H7 (cell line): ENCODE data around the gene GFRAL. TPM values are rescaled to one million over a fixed set of nuclear protein-coding genes. Genes with fewer than 3 reads are reported as not detected.
A peak's percentile ranks its signal among the peaks of the same experiment; 100 is the strongest.

Experiments used
- DNase-seq: peaks from one replicate; pipeline ENCODE4 v3.0.0; 2012
- H3K27me3 ChIP-seq: 2 replicates; pipeline ENCODE4 v1.6.0; 2011; ENCODE audit warnings: mild to moderate bottlenecking, low read length; ENCODE audit not compliant: control insufficient read depth, insufficient read depth
- H3K36me3 ChIP-seq: replicated peaks from 2 replicates; pipeline ENCODE4 v1.5.1; 2011; ENCODE audit warnings: low read length; ENCODE audit not compliant: control insufficient read depth, insufficient read depth
- H3K4me3 ChIP-seq: 2 replicates; pipeline ENCODE4 v1.5.1; 2011; ENCODE audit warnings: low read depth, mild to moderate bottlenecking, control low read depth, low read length, moderate library complexity; ENCODE audit not compliant: insufficient read depth
- total RNA-seq: library from RNA; depleted of rRNA; stranded (reverse); fragments of >200 nt; shearing (Covaris generic); gene quantifications from 2 replicates; pipeline ENCODE4 v1.2.3, GENCODE V29; 2014

GFRAL gene
- total RNA-seq, 1 experiment from 2014 or later = not detected

GRCh38 chr6:55388211-55388610 is 60.9 kb downstream of the GFRAL start:
- Histone ChIP-seq H3K4me3 (no peak overlapping the region), H3K36me3 (no peaks in the 10 kb centered on the region), H3K27me3 (no peaks in the 10 kb centered on the region)
- no peak for DNase-seq

DNA sequence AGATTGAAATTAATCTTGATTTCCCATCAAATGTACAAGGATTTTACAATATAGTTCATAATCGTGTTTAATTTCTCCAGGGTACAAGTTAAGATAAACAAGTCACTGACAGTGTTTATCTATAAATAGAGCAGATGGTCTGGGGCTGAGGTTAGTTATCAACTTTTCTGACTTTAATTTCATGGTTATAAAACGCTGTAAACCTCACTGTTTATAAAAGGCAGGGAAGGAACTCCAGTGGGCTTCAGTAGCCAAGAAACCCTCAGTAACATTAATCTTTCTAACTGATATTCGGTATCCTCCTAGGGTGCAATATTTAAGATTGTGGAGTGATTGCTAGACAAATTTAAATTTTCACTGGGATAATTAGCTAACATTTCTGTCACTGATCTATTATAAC is 68.6 kb downstream of the GFRAL start:
- H3K4me3 ChIP-seq = no peak overlapping the region

GRCh38 chr6:55397986-55398385 is 70.7 kb downstream of the GFRAL start:
- no peak for DNase-seq
- Histone ChIP-seq H3K36me3 (no peaks in the 10 kb centered on the region), H3K4me3 (no peak overlapping the region), H3K27me3 (no peaks in the 10 kb centered on the region)

More for the DNA sequence above, 68.6 kb downstream of the GFRAL start:
- Histone ChIP-seq H3K36me3 (no peaks in the 10 kb centered on the region), H3K27me3 (no peaks in the 10 kb centered on the region)
- no peak for DNase-seq

DNA sequence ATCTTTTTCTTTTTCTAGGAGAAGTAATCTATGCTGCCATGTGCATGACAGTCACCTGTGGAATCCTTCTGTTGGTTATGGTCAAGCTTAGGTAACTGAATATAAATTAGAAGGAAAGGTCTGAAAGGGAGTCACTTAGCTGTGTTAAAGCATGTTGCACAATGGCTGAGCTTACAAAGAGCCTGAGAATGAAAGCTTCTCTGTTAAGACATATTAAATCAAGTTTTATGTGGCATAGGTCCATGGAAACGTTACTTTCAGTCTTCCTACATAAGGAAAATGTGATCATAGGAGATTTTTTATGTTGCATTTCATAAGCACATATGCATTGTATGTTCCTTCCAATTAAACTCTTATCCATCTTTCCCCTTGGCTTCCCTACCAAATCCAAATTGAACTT is 72.1 kb downstream of the GFRAL start:
- no peaks in the 10 kb centered on the region for H3K36me3 ChIP-seq
- DNase-seq = no peak
- no peak overlapping the region for H3K4me3 ChIP-seq
- no peaks in the 10 kb centered on the region for H3K27me3 ChIP-seq

DNA sequence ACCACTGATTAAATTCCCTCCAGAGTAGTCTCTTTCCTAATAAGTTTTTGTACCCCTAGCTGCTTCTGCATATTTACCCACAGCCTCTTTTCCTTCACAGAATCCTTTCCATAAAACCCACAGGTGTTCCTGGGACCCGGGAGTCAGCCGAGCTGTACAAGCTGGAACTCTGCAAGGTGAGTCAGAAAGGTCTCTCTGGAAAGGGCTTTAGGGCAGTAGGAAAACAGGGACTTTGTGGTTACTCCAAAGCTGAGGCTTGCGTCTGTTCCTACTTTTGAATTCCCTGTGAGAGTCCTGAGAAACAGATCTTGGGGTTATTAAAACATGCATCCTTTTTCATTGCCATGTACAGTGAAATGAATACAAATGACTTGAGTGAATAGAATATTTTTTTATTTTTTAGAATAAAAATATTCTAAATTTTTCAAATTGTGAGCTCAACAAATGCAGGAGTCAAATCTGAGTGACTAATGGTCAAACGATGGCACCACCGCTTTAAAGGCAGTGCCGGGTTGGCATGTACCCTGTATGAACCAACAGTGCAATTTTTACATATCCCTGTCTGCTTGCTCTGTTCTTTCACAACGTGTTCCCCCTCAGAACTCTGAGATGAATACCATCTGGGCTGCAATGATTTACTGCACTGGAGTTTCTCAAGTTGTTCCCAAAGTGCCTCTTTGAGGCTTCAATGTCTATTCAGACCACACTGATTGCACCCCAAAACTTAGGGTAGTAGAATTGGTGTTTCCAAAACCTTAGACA is 78.4 kb downstream of the GFRAL start:
- DNase-seq = no peak
- Histone ChIP-seq H3K27me3 (no peaks in the 10 kb centered on the region), H3K4me3 (no peak overlapping the region), H3K36me3 (no peaks in the 10 kb centered on the region)

GRCh38 chr6:55410674-55411073 is 83.4 kb downstream of the GFRAL start:
- Histone ChIP-seq H3K4me3 (no peak overlapping the region), H3K36me3 (no peaks in the 10 kb centered on the region), H3K27me3 (no peaks in the 10 kb centered on the region)
- no peak for DNase-seq

- no peaks in the 10 kb centered on the region for H3K36me3 ChIP-seq
- no peaks in the 10 kb centered on the region for H3K27me3 ChIP-seq
- DNase-seq = no peak
- H3K4me3 ChIP-seq = no peak overlapping the region
Measured at GRCh38 chr6:55423933-55424332, 96.7 kb downstream of the GFRAL start.

DNA sequence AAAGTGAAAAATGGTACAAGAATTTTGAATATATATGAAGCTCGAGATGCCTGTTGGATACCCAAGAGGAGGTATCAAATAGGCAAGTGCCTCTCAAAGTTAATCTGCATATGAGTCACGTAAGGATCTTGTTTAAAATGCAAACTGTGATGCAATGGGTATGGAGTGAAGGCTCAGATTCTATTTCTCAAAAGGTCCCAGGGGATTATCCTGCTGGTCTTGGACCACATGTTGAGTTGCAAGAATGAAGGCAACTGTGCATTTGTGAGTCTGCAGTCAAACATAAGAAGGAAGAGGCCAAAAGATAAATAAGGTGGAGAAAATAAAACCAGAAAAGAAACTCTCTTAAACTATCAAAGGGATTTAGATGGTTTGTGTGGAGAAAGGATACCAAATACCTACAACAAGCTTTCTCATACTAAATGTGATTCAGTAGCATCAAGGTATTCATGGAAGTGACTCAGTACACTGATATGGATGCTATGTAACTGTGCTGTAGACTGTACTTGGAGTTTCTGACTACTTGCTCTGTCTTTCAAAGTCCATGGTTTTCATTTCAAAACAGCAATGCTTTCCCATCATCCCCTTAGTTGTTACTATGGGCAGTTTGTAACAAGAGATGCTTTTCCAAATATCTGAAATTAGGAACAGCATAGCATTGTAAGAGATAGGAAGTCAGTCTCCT is 106.3 kb downstream of the GFRAL start:
- H3K27me3 ChIP-seq = no peaks in the 10 kb centered on the region
- H3K4me3 ChIP-seq = no peak overlapping the region
- DNase-seq = no peak
- no peaks in the 10 kb centered on the region for H3K36me3 ChIP-seq

- no peak for DNase-seq
- Histone ChIP-seq H3K27me3 (no peaks in the 10 kb centered on the region), H3K4me3 (no peak overlapping the region)
Measured at GRCh38 chr6:55437141-55437540, 109.9 kb downstream of the GFRAL start.

DNA sequence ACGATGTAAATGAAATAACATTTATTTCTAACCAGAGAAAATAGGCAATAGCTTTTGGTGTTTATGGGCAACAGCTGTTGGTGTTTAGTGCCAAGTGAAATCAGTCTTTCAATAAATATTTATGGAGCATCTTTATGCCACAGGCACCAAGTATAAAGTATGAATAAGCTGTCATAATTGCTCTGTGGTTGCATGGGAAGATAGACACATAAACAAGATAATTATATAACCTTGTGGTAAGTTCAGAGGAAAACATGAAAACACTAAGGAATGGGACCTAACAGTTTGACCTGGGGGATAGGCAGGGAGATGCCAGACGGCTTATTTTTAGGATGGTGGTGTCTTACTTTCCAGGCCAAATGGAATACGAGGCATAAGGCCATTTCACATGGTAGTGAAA is 110.9 kb downstream of the GFRAL start:
- no peaks in the 10 kb centered on the region for H3K27me3 ChIP-seq
- no peaks in the 10 kb centered on the region for H3K36me3 ChIP-seq
- H3K4me3 ChIP-seq = no peak overlapping the region
- DNase-seq = no peak

More at GRCh38 chr6:55437141-55437540, 109.9 kb downstream of the GFRAL start:
- H3K36me3 ChIP-seq = no peaks in the 10 kb centered on the region

DNA sequence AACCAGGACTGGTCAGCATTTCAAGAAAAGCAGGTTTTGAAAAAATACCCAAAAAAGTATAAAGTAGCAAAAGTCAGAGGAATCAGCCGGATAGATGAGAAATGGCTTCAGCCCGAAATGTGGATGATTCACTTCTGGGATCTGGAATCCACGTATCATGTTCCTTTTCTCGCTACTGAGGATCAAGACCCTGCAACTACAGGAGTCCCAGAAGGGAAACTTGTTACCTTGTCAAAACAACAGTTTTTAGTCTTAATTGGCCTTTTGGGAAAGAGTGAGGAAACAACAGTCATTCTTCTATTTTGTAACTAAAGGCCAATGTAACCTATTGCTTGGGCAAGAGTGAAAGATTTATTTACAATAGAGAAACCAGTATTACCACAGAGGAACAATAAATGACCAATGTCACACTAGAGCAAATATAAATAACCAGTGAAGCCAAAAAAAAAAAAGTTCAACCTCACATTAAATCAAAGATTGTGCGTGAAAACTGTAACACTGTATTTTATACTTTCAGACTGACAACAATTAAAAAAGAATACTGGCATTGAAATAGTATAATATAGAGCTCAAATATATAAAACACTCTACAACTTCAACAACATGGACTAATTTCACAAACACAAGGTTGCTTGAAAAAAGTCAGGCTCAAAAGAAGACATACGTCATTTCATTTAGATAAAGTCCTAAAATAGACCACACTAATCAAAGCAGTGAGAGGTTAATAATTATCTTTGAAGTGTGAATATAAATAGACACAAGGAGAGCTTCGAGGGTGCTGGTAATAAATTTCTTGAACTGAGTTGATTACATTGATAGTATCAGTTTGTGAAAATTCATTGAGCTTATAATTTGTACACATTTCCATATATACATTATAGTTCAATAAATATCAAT is 116.2 kb downstream of the GFRAL start:
- Histone ChIP-seq H3K4me3 (no peak overlapping the region), H3K36me3 (no peaks in the 10 kb centered on the region), H3K27me3 (no peaks in the 10 kb centered on the region)
- DNase-seq = no peak

DNA sequence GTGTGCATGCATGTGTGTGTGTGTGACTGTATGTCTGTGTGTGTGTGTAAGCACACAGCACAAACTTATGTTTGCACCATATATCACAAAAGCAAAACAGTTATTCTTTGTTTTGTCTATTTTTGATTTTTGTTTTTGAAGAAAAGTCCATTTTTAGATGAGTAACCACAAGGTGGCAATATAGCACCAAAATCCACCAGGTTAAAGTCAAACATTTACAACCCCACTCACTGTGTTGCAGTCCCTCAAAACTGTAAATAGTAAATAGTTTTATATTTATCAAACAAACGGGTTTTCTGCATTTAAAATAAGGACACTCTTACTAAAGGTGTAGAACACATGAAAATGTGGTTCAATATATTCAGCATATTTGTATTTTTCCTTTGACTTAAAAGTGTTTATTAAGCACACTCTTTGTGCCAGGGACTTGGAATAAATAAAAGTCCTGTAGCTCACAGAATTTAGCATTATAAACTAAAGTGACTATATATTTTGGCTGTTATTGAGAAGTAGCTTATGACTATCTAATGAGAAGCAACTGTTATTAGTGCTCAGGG is 118.5 kb downstream of the GFRAL start:
- Histone ChIP-seq H3K36me3 (no peaks in the 10 kb centered on the region), H3K27me3 (no peaks in the 10 kb centered on the region), H3K4me3 (no peak overlapping the region)
- DNase-seq = peak; percentile 5

- Histone ChIP-seq H3K36me3 (no peaks in the 10 kb centered on the region), H3K4me3 (no peak overlapping the region), H3K27me3 (no peaks in the 10 kb centered on the region)
- no peak for DNase-seq
Measured at GRCh38 chr6:55447891-55448290, 120.6 kb downstream of the GFRAL start.

DNA sequence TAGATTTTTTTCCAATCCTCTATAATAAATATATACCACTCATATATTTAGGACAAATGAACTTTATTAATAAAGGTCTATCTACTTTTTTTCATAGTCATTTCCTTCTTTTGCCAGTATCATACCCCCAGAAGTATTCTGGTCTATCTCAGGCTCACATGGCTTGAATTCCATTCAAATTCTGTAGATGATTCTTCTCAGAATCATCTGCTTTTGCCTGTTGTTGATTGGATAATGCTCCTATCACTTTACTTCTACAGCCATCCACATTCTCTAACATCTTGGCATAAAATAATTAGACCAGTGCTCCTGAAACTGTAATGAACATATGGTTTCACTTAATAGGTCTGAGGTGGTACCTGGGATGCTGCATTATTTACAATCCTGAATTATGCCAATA is 121.2 kb downstream of the GFRAL start:
- Histone ChIP-seq H3K27me3 (no peaks in the 10 kb centered on the region), H3K4me3 (no peak overlapping the region), H3K36me3 (no peaks in the 10 kb centered on the region)
- no peak for DNase-seq
